H1 (cell line): ENCODE data around the gene CTNND2. TPM values are rescaled to one million over a fixed set of nuclear protein-coding genes. Genes with fewer than 3 reads are reported as not detected.

Experiments
- ASH2L ChIP-seq: fragments of 200-600, 300-600 bp; sonication (generic); IDR thresholded peaks from one replicate; pipeline ENCODE4 v1.7.1; 2017; ENCODE audit warnings: low read length
- BACH1 ChIP-seq: IDR thresholded peaks from 2 replicates; pipeline ENCODE4 v1.6.1; 2012; ENCODE audit warnings: low read length, improper control_type of control experiment
- EGR1 ChIP-seq: IDR thresholded peaks from 2 replicates; pipeline ENCODE4 v1.6.1; 2011; ENCODE audit warnings: low read depth, low read length, borderline replicate concordance
- POLR2A ChIP-seq, 2 experiments: IDR thresholded peaks; 1 replicate in 1 of 2; 2 replicates in 1 of 2; pipeline ENCODE4 v1.6.1; 2011; ENCODE audit warnings: low read depth in 2 of 2, low read length in 2 of 2, mild to moderate bottlenecking in 2 of 2; ENCODE audit errors: control extremely low read depth in 1 of 2
- RXRA ChIP-seq: IDR thresholded peaks from 2 replicates; pipeline ENCODE4 v1.6.1; 2011; ENCODE audit warnings: low read depth, mild to moderate bottlenecking, low read length, moderate library complexity; ENCODE audit not compliant: insufficient read depth
- SRF ChIP-seq: IDR thresholded peaks from 2 replicates; pipeline ENCODE4 v1.6.1; 2011; ENCODE audit warnings: mild to moderate bottlenecking, low read depth, low read length, moderate library complexity
- polyA plus RNA-seq, 7 experiments: library from polyadenylated mRNA; depleted of rRNA in 3 of 7; stranded (reverse) in 5 of 7; unstranded in 2 of 7; fragments of >200 nt in 5 of 7; fragments of 200-250 nt in 2 of 7; gene quantifications; 1 replicate in 5 of 7; 2 replicates in 1 of 7; 4 replicates in 1 of 7; pipeline versions ENCODE4 v1.2.1 to v1.2.3, GENCODE V29; 2011 to 2013; ENCODE audit warnings: missing spikeins in 2 of 7, mixed read lengths in 2 of 7
- total RNA-seq: library from RNA; stranded (reverse); fragmentation: NEBNext Ultra II Directional; extraction: Animal tissue kit (Norgen Biotek cat#: 25700); gene quantifications from 2 replicates; pipeline ENCODE4 v1.2.1, GENCODE V29; 2021
- TF ChIP-seq, protein P1 (sequence below): fragments of 300-600 bp; sonication (generic); IDR thresholded peaks from 2 replicates; pipeline ENCODE4 v1.7.1; 2012; ENCODE audit warnings: low read length, moderate library complexity, mild to moderate bottlenecking, inconsistent platforms; ENCODE audit not compliant: insufficient replicate concordance

The CTNND2 gene
- total and polyA plus RNA-seq, 2 of the 8 experiments (the other 6 are each of a cell fraction or from before 2014, with no cell fraction given): 7.4 to 14.2 TPM

DNA sequence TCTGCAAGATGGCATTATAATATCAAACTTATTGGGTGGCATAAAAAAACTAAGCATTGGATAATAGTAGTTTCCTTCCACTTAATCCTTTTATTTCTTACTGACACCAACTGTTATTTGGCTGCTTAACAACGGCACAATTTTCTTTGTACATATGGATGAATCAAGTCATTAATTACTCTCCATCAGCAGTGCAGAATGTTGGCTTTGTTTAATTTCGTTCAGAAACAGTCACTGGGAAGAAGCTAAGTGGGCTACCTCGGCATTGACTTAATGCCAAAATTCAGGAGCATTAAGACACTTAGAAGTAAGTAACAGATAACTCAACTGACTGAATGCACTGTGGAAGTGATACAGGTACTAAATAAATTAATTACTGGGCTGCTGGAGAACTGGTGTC lies 460.4 kb downstream of the CTNND2 start (continued):
- TF ChIP-seq, protein P1, sequence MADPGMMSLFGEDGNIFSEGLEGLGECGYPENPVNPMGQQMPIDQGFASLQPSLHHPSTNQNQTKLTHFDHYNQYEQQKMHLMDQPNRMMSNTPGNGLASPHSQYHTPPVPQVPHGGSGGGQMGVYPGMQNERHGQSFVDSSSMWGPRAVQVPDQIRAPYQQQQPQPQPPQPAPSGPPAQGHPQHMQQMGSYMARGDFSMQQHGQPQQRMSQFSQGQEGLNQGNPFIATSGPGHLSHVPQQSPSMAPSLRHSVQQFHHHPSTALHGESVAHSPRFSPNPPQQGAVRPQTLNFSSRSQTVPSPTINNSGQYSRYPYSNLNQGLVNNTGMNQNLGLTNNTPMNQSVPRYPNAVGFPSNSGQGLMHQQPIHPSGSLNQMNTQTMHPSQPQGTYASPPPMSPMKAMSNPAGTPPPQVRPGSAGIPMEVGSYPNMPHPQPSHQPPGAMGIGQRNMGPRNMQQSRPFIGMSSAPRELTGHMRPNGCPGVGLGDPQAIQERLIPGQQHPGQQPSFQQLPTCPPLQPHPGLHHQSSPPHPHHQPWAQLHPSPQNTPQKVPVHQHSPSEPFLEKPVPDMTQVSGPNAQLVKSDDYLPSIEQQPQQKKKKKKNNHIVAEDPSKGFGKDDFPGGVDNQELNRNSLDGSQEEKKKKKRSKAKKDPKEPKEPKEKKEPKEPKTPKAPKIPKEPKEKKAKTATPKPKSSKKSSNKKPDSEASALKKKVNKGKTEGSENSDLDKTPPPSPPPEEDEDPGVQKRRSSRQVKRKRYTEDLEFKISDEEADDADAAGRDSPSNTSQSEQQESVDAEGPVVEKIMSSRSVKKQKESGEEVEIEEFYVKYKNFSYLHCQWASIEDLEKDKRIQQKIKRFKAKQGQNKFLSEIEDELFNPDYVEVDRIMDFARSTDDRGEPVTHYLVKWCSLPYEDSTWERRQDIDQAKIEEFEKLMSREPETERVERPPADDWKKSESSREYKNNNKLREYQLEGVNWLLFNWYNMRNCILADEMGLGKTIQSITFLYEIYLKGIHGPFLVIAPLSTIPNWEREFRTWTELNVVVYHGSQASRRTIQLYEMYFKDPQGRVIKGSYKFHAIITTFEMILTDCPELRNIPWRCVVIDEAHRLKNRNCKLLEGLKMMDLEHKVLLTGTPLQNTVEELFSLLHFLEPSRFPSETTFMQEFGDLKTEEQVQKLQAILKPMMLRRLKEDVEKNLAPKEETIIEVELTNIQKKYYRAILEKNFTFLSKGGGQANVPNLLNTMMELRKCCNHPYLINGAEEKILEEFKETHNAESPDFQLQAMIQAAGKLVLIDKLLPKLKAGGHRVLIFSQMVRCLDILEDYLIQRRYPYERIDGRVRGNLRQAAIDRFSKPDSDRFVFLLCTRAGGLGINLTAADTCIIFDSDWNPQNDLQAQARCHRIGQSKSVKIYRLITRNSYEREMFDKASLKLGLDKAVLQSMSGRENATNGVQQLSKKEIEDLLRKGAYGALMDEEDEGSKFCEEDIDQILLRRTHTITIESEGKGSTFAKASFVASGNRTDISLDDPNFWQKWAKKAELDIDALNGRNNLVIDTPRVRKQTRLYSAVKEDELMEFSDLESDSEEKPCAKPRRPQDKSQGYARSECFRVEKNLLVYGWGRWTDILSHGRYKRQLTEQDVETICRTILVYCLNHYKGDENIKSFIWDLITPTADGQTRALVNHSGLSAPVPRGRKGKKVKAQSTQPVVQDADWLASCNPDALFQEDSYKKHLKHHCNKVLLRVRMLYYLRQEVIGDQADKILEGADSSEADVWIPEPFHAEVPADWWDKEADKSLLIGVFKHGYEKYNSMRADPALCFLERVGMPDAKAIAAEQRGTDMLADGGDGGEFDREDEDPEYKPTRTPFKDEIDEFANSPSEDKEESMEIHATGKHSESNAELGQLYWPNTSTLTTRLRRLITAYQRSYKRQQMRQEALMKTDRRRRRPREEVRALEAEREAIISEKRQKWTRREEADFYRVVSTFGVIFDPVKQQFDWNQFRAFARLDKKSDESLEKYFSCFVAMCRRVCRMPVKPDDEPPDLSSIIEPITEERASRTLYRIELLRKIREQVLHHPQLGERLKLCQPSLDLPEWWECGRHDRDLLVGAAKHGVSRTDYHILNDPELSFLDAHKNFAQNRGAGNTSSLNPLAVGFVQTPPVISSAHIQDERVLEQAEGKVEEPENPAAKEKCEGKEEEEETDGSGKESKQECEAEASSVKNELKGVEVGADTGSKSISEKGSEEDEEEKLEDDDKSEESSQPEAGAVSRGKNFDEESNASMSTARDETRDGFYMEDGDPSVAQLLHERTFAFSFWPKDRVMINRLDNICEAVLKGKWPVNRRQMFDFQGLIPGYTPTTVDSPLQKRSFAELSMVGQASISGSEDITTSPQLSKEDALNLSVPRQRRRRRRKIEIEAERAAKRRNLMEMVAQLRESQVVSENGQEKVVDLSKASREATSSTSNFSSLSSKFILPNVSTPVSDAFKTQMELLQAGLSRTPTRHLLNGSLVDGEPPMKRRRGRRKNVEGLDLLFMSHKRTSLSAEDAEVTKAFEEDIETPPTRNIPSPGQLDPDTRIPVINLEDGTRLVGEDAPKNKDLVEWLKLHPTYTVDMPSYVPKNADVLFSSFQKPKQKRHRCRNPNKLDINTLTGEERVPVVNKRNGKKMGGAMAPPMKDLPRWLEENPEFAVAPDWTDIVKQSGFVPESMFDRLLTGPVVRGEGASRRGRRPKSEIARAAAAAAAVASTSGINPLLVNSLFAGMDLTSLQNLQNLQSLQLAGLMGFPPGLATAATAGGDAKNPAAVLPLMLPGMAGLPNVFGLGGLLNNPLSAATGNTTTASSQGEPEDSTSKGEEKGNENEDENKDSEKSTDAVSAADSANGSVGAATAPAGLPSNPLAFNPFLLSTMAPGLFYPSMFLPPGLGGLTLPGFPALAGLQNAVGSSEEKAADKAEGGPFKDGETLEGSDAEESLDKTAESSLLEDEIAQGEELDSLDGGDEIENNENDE: no peak
- no peak for TF ChIP-seq POLR2A (IDR thresholded peaks at IDR 0.05; ENCODE audit: control extremely low read depth in 1 of 2, low read depth in 2 of 2, low read length in 2 of 2)
- TF ChIP-seq ASH2L: no peak
- TF ChIP-seq RXRA: no peak
- no peak for TF ChIP-seq SRF
- no peak for TF ChIP-seq EGR1
- no peak for TF ChIP-seq BACH1
